SH-SY5Y (cell line): ENCODE results near the gene PLD4.

Source experiments
- GATA2 ChIP-seq: IDR thresholded peaks from 2 replicates; pipeline ENCODE4 v1.6.1; 2011; ENCODE audit warnings: mild to moderate bottlenecking, low read depth, low read length
- GATA3 ChIP-seq: IDR thresholded peaks from 2 replicates; pipeline ENCODE4 v1.6.1; 2011; ENCODE audit warnings: low read depth, mild to moderate bottlenecking, low read length, moderate library complexity

PLD4 gene

GRCh38 chr14:104971447-104972240, 47.0 kb downstream of the PLD4 start:
- TF ChIP-seq GATA3 (no peak), GATA2 (no peak)

GRCh38 chr14:104972301-104973134, 47.8 kb downstream of the PLD4 start:
- TF ChIP-seq GATA2, result no peak
- no peak for TF ChIP-seq GATA3

DNA sequence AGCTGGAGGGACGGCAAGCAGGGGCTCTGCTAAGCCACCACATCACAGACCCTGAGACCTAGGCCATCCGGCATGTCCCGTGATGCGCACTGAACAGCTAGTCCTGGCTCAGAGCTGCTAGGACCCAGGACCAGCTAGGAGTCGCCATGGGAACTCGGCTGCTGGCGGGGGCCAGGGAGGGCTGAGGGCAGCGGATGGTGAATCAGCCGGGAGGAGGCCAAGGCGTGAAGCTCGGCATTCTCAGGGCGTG, 48.4 kb downstream of the PLD4 start:
- TF ChIP-seq GATA3 (no peak), GATA2 (no peak)

DNA sequence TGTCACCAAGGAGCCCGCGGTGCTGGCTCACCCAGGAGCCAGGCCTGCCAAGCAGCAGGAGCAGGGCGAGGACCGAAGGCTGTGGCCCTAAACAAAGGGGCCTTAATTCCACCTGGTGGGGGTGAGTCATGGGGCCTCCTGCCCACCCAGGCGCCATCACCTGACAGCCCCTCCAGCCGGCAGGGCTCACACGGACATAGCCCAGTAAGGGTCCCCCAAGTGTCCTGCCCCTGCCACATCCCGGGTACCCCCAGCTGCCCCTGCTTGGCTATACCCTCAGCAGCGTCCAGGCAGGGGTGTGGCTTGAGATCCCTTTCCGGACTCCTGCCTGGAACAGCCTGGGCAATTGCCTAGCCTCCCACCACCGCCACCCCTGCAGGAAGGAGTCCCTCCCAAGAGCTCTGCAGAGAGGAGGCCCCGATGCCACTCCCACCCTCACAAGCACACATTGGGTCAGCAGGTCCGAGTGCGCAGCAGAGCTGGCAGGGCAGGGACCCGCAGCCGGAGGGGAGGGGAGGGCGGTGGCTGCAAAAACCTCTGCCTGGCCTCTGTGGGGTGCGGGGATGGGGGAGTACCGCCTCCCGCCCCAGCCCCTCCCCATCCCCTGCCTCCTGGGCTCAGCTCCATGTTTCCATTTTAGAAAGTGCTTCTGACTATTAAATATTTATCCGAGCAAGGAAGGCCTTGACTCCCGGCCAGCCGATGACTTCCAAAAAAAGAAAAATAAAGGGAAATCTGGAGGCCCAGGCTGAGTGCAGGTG, 48.9 kb downstream of the PLD4 start:
- no peak for TF ChIP-seq GATA3
- TF ChIP-seq GATA2, result no peak

- TF ChIP-seq GATA2 (no peak), GATA3 (no peak)
These were observed 49.5 kb downstream of the PLD4 start for GRCh38 chr14:104974146-104974541.

GRCh38 chr14:104974665-104975390, 50.1 kb downstream of the PLD4 start:
- no peak for TF ChIP-seq GATA3
- TF ChIP-seq GATA2, result no peak

- TF ChIP-seq GATA2 (no peak), GATA3 (no peak)
These were observed 51.0 kb downstream of the PLD4 start for GRCh38 chr14:104975481-104976197.

GRCh38 chr14:104976198-104977007, 51.7 kb downstream of the PLD4 start:
- TF ChIP-seq GATA3 (no peak), GATA2 (no peak)

DNA sequence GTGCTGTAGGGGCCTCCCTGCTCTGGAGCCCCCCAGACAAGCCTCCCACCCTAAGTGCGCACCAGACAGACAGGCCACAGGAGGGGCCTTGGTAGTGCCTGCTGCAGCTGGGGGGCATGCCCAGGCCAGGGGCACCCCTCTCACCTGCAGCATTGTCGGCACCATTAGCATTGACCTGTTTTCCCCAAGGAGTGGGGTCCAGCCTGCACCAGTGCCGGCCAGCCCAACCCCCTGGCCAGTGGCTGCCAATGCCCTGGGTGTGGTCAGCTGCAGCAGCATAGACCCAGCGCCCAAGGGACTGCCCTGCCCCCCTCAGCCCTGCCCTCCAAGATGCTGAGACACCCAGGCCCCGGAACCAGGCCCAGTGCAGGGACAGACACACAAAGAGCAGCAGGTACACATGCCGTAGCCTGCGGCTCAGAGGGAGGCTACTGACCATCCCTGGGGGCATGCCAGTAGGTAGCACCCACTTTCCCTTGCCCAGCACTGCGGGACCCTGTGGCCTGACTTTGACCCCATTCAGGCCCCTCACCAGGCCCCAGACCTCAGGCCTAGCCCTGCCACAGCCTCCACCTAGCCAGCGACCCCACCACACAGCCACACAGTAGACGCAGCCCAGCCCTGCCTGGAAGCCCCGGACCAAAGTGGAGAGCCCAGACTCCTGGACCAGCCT, 52.5 kb downstream of the PLD4 start:
- no peak for TF ChIP-seq GATA3

GRCh38 chr14:104977681-104978653, 53.3 kb downstream of the PLD4 start, which contains the start of gene AHNAK2:
Gene AHNAK2, minus strand, starts transcription at chr14:104978374. Its CDS starts 137 bp downstream, at chr14:104978237.
- TF ChIP-seq GATA2 (no peak), GATA3 (no peak)
